ENCODE results near the gene ZBTB46. TPM values are rescaled to one million over a fixed set of nuclear protein-coding genes. Genes with fewer than 3 reads are reported as not detected.

Gene ZBTB46
- 27.1 and 27.3 TPM in 2 replicates for total RNA-seq (2021)
- long read RNA-seq, full-length matches to known transcripts: 3 of 28 reads
- long read RNA-seq, partial matches to known transcripts: 6 of 28 reads
- long read RNA-seq, other reads (novel, unspliced or antisense): 19 of 28 reads

GRCh38 chr20:63830841-63831588, at the start of gene ZBTB46:
TSS of gene ZBTB46 (minus strand) at chr20:63831264. CDS start at chr20:63790757, 40,507 bp downstream.
- Histone ChIP-seq H4K8ac (replicated peaks; ENCODE audit: insufficient read length, low read depth, low read length) (no peak within 1 kb of the TSS), H3K9me3 (ENCODE audit: control insufficient read depth, low read depth, low read length) (no peaks in the 10 kb centered on the region), H3K79me1 (ENCODE audit: insufficient read depth, low read depth, low read length, poor library complexity, severe bottlenecking) (peaks cover 4% of the 10 kb centered on the region), H3K14ac (ENCODE audit: insufficient read depth, low read length) (no peak within 1 kb of the TSS), H2BK15ac (ENCODE audit: low read depth, low read length) (no peak within 1 kb of the TSS), H4K5ac (ENCODE audit: insufficient read length, low read depth, low read length) (no peak within 1 kb of the TSS), H4K20me1 (ENCODE audit: control insufficient read depth, insufficient read depth, insufficient read length) (no peaks in the 10 kb centered on the region), H3K4ac (ENCODE audit: low read depth, low read length) (no peak within 1 kb of the TSS), H2BK5ac (ENCODE audit: insufficient read length, low read length) (no peak within 1 kb of the TSS), H3K23ac (ENCODE audit: insufficient read length, low read depth, low read length) (no peak within 1 kb of the TSS), H3K4me2 (ENCODE audit: insufficient read depth, insufficient read length, low read length) (peak within 1 kb of the TSS; percentile 65), H3K79me2 (ENCODE audit: insufficient read depth, low read length) (peaks cover 9% of the 10 kb centered on the region; the same call in 1 of the 2 replicates), H4K91ac (ENCODE audit: insufficient read length, low read depth, low read length) (no peak within 1 kb of the TSS), H2AFZ (ENCODE audit: low read length) (no peak within 1 kb of the TSS), H2BK20ac (ENCODE audit: low read depth, low read length, poor library complexity, severe bottlenecking) (no peak within 1 kb of the TSS), H3K23me2 (ENCODE audit: insufficient read length, low read depth, low read length, poor library complexity, severe bottlenecking) (peaks cover 8% of the 10 kb centered on the region), H3K27me3 (ENCODE audit: insufficient read depth, low read length) (peaks cover 4% of the 10 kb centered on the region; the same call in 1 of the 2 replicates), H3K56ac (ENCODE audit: insufficient read length, low read depth, low read length) (no peak within 1 kb of the TSS), H3K27ac (ENCODE audit: insufficient read length, low read depth, low read length) (no peak within 1 kb of the TSS), H3K4me1 (ENCODE audit: insufficient read depth, low read length) (peaks cover 4% of the 10 kb centered on the region; the same call in 1 of the 2 replicates), H3K18ac (ENCODE audit: insufficient read length, low read depth, low read length) (no peak within 1 kb of the TSS), H2AK5ac (ENCODE audit: insufficient read length, low read length) (no peak within 1 kb of the TSS), H3K9ac (ENCODE audit: extremely low read depth, insufficient read length, low read length) (no peak within 1 kb of the TSS), H2BK120ac (ENCODE audit: low read depth, low read length, poor library complexity, severe bottlenecking) (no peak within 1 kb of the TSS), H2BK12ac (ENCODE audit: insufficient read length, low read depth, low read length) (no peak within 1 kb of the TSS), H3T11ph (ENCODE audit: low read length) (no peak within 1 kb of the TSS)
- TF ChIP-seq, protein P1, sequence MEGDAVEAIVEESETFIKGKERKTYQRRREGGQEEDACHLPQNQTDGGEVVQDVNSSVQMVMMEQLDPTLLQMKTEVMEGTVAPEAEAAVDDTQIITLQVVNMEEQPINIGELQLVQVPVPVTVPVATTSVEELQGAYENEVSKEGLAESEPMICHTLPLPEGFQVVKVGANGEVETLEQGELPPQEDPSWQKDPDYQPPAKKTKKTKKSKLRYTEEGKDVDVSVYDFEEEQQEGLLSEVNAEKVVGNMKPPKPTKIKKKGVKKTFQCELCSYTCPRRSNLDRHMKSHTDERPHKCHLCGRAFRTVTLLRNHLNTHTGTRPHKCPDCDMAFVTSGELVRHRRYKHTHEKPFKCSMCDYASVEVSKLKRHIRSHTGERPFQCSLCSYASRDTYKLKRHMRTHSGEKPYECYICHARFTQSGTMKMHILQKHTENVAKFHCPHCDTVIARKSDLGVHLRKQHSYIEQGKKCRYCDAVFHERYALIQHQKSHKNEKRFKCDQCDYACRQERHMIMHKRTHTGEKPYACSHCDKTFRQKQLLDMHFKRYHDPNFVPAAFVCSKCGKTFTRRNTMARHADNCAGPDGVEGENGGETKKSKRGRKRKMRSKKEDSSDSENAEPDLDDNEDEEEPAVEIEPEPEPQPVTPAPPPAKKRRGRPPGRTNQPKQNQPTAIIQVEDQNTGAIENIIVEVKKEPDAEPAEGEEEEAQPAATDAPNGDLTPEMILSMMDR (conservative IDR thresholded peaks at IDR 0.05): no peak
- peak within 1 kb of the TSS; percentile 84 to 87 for H3K4me3 Mint-ChIP-seq
- H3K27ac Mint-ChIP-seq: no peak within 1 kb of the TSS
- H3K9me3 Mint-ChIP-seq: no peaks in the 10 kb centered on the region; a peak in 2 of 5 replicates
- peaks cover 38% of the 10 kb centered on the region for H3K27me3 Mint-ChIP-seq (ENCODE audit: low read depth)
- peaks cover 29 to 35% of the 10 kb centered on the region in 2 experiments for H3K4me1 Mint-ChIP-seq
- WGBS (ENCODE audit: extremely low coverage, insufficient read length, low lambda C conversion rate): no CpG with 5 or more reads among the region's 147 CpGs
- DNase-seq: no peak
- H3K36me3 Mint-ChIP-seq (ENCODE audit: insufficient read depth in 1 of 3, low read depth in 3 of 3): no peaks in the 10 kb centered on the region; a peak in 1 of 7 replicates
